Ishikawa (cell line): ENCODE measurements around the gene MRPL41.

Experiments
- CEBPB ChIP-seq: IDR thresholded peaks from 2 replicates; pipeline ENCODE4 v1.6.1; 2012
- CREB1 ChIP-seq: IDR thresholded peaks from 2 replicates; pipeline ENCODE4 v1.6.1; 2012; ENCODE audit warnings: low read depth
- EGR1 ChIP-seq: IDR thresholded peaks from 2 replicates; pipeline ENCODE4 v1.6.1; 2012
- EP300 ChIP-seq: IDR thresholded peaks from 2 replicates; pipeline ENCODE4 v1.6.1; 2012; ENCODE audit warnings: borderline replicate concordance
- FOXM1 ChIP-seq: IDR thresholded peaks from 2 replicates; pipeline ENCODE4 v1.6.1; 2012; ENCODE audit warnings: low read depth, borderline replicate concordance
- MAX ChIP-seq: IDR thresholded peaks from 2 replicates; pipeline ENCODE4 v1.6.1; 2012
- NFIC ChIP-seq: IDR thresholded peaks from 2 replicates; pipeline ENCODE4 v1.6.1; 2012
- RAD21 ChIP-seq: IDR thresholded peaks from 2 replicates; pipeline ENCODE4 v1.6.1; 2012; ENCODE audit warnings: low read depth
- TAF1 ChIP-seq: IDR thresholded peaks from 2 replicates; pipeline ENCODE4 v1.6.1; 2012; ENCODE audit warnings: low read depth, mild to moderate bottlenecking
- TCF12 ChIP-seq: IDR thresholded peaks from 2 replicates; pipeline ENCODE4 v1.6.1; 2012; ENCODE audit warnings: low read depth
- TEAD4 ChIP-seq: IDR thresholded peaks from 2 replicates; pipeline ENCODE4 v1.6.1; 2012
- YY1 ChIP-seq: IDR thresholded peaks from 2 replicates; pipeline ENCODE4 v1.6.1; 2012; ENCODE audit warnings: low read depth
- ZBTB7A ChIP-seq: IDR thresholded peaks from 2 replicates; pipeline ENCODE4 v1.6.1; 2012; ENCODE audit warnings: low read depth
- TF ChIP-seq, protein P1 (sequence below): IDR thresholded peaks from 2 replicates; pipeline ENCODE4 v1.6.1; 2012
- TF ChIP-seq, protein P2 (sequence below): IDR thresholded peaks from 2 replicates; pipeline ENCODE4 v1.6.1; 2012; ENCODE audit warnings: low read depth, mild to moderate bottlenecking

MRPL41 gene

DNA sequence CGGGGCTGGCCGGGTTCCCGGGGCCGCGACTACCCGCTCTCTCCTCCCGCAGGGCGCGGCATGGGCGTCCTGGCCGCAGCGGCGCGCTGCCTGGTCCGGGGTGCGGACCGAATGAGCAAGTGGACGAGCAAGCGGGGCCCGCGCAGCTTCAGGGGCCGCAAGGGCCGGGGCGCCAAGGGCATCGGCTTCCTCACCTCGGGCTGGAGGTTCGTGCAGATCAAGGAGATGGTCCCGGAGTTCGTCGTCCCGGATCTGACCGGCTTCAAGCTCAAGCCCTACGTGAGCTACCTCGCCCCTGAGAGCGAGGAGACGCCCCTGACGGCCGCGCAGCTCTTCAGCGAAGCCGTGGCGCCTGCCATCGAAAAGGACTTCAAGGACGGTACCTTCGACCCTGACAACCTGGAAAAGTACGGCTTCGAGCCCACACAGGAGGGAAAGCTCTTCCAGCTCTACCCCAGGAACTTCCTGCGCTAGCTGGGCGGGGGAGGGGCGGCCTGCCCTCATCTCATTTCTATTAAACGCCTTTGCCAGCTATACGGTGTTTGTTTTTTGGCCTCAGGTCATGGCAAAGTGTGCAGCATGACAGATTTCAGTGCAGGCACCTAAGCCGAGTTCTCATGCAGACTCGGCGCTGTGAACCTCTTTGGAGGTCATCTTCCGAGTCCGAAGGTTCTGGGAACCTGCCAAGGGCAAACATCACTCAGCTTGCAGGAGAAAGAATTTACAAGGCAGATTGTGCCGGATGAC, 516 bp downstream of the MRPL41 start:
- TF ChIP-seq MAX (peak; percentile 11), TAF1 (0 out of 2 replicates have a peak, but pooled peaks have one; percentile 25), ZBTB7A (no peak)

- TF ChIP-seq, protein P1, sequence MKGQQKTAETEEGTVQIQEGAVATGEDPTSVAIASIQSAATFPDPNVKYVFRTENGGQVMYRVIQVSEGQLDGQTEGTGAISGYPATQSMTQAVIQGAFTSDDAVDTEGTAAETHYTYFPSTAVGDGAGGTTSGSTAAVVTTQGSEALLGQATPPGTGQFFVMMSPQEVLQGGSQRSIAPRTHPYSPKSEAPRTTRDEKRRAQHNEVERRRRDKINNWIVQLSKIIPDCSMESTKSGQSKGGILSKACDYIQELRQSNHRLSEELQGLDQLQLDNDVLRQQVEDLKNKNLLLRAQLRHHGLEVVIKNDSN: no peak
- TF ChIP-seq, protein P2, sequence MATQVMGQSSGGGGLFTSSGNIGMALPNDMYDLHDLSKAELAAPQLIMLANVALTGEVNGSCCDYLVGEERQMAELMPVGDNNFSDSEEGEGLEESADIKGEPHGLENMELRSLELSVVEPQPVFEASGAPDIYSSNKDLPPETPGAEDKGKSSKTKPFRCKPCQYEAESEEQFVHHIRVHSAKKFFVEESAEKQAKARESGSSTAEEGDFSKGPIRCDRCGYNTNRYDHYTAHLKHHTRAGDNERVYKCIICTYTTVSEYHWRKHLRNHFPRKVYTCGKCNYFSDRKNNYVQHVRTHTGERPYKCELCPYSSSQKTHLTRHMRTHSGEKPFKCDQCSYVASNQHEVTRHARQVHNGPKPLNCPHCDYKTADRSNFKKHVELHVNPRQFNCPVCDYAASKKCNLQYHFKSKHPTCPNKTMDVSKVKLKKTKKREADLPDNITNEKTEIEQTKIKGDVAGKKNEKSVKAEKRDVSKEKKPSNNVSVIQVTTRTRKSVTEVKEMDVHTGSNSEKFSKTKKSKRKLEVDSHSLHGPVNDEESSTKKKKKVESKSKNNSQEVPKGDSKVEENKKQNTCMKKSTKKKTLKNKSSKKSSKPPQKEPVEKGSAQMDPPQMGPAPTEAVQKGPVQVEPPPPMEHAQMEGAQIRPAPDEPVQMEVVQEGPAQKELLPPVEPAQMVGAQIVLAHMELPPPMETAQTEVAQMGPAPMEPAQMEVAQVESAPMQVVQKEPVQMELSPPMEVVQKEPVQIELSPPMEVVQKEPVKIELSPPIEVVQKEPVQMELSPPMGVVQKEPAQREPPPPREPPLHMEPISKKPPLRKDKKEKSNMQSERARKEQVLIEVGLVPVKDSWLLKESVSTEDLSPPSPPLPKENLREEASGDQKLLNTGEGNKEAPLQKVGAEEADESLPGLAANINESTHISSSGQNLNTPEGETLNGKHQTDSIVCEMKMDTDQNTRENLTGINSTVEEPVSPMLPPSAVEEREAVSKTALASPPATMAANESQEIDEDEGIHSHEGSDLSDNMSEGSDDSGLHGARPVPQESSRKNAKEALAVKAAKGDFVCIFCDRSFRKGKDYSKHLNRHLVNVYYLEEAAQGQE: no peak
Observed at GRCh38 chr9:137554349-137554748, 2.7 kb downstream of the MRPL41 start.

- TF ChIP-seq TEAD4 (no peak), FOXM1 (no peak), CEBPB (no peak), TAF1 (no peak), EP300 (no peak), MAX (no peak), TCF12 (no peak), NFIC (no peak), EGR1 (no peak)
- TF ChIP-seq, protein P2: no peak
- TF ChIP-seq, protein P1: no peak
Observed at GRCh38 chr9:137555179-137555578, 3.5 kb downstream of the MRPL41 start.

GRCh38 chr9:137556069-137556838, 4.6 kb downstream of the MRPL41 start:
- TF ChIP-seq CREB1 (no peak), FOXM1 (no peak), ZBTB7A (no peak), TAF1 (no peak), NFIC (no peak), CEBPB (no peak), TEAD4 (no peak), EP300 (no peak), RAD21 (no peak), YY1 (no peak), MAX (no peak)
- TF ChIP-seq, protein P2: no peak
- TF ChIP-seq, protein P1: no peak
